GM18870 (cell line): ENCODE measurements around the gene PLEKHG4.

Experiments
- ATAC-seq: cut with Tn5 transposase; IDR thresholded peaks from one replicate; pipeline ENCODE4 v1.9.1; 2021; ENCODE audit warnings: moderate library complexity; ENCODE audit not compliant: unreplicated experiment

The PLEKHG4 gene

GRCh38 chr16:67264277-67264676 is 15.1 kb upstream of the PLEKHG4 start:
- ATAC-seq: no peak

- no peak for ATAC-seq
Observed at GRCh38 chr16:67264866-67265265, 14.5 kb upstream of the PLEKHG4 start.

GRCh38 chr16:67265834-67266233 is 13.5 kb upstream of the PLEKHG4 start:
- no peak for ATAC-seq

GRCh38 chr16:67268136-67268579 is 11.2 kb upstream of the PLEKHG4 start:
- no peak for ATAC-seq

GRCh38 chr16:67269766-67270165 is 9.6 kb upstream of the PLEKHG4 start:
- ATAC-seq: no peak

GRCh38 chr16:67270931-67271338 is 8.4 kb upstream of the PLEKHG4 start:
- ATAC-seq: no peak

- ATAC-seq: no peak
Observed at GRCh38 chr16:67271446-67271845, 7.9 kb upstream of the PLEKHG4 start.

GRCh38 chr16:67275321-67275720 is 4.0 kb upstream of the PLEKHG4 start:
- ATAC-seq: no peak

- no peak for ATAC-seq
Observed at GRCh38 chr16:67277294-67277998, 1.9 kb upstream of the PLEKHG4 start.

- no peak for ATAC-seq
Observed at GRCh38 chr16:67277999-67278772, 1.1 kb upstream of the PLEKHG4 start.

GRCh38 chr16:67278773-67279295 is 498 bp upstream of the PLEKHG4 start:
- no peak for ATAC-seq

- no peak for ATAC-seq
Observed at GRCh38 chr16:67280090-67281015, 1.0 kb downstream of the PLEKHG4 start.

GRCh38 chr16:67281536-67282446 is 2.5 kb downstream of the PLEKHG4 start:
- no peak for ATAC-seq

- ATAC-seq: no peak
Observed at GRCh38 chr16:67282447-67282805, 3.1 kb downstream of the PLEKHG4 start.

- no peak for ATAC-seq
Observed at GRCh38 chr16:67283039-67283825, 3.9 kb downstream of the PLEKHG4 start.

- no peak for ATAC-seq
Observed at GRCh38 chr16:67283826-67284555, 4.7 kb downstream of the PLEKHG4 start.

GRCh38 chr16:67284699-67285646 is 5.6 kb downstream of the PLEKHG4 start:
- ATAC-seq: no peak
